ENCODE results near the gene MAD1L1. TPM values are rescaled to one million over a fixed set of nuclear protein-coding genes. Genes with fewer than 3 reads are reported as not detected.
A peak's percentile ranks its signal among the peaks of the same experiment; 100 is the strongest.

The MAD1L1 gene
- total and polyA plus RNA-seq, 7 donors: 11.7 to 17.5 (median 15.6) TPM

GRCh38 chr7:2244404-2244995, 11.8 kb upstream of the MAD1L1 start:
- 83 to 89% (median 89%) methylated on average over 25 of the region's 25 CpGs for whole genome bisulfite sequencing, 3 donors
- Histone ChIP-seq H3K9me3 (no peaks in the 10 kb centered on the region), H3K4me1 (peaks cover 9% of the 10 kb centered on the region), H3K36me3 (ENCODE audit: insufficient read depth in 1 of 2, low read depth in 1 of 2) (no peaks in the 10 kb centered on the region), H3K27me3 (ENCODE audit: insufficient read depth in 3 of 3, low read length in 2 of 3) (no peaks in the 10 kb centered on the region), H3K27ac (no peak overlapping the region), H3K4me3 (no peak overlapping the region)
- intact Hi-C loops (cut with DNase I): no loop called here
- DNase-seq (no peak), ATAC-seq (no peak)
- no peak for TF ChIP-seq CTCF (IDR thresholded peaks at IDR 0.05)

- no peak for TF ChIP-seq CTCF (IDR thresholded peaks at IDR 0.05)
- peaks cover 0 to 10% of the 10 kb centered on the region in 2 donors for H3K36me3 ChIP-seq (ENCODE audit: insufficient read depth in 1 of 2, low read depth in 1 of 2)
- intact Hi-C loops (cut with DNase I): no loop called here
- ATAC-seq (no peak), DNase-seq (no peak)
- H3K27me3 ChIP-seq (ENCODE audit: insufficient read depth in 3 of 3, low read length in 2 of 3): no peaks in the 10 kb centered on the region
- WGBS, 3 donors: 87 to 90% (median 89%) methylated on average over 12 of the region's 12 CpGs
- H3K4me1 ChIP-seq: peaks cover 9% of the 10 kb centered on the region
- no peak overlapping the region for H3K27ac ChIP-seq
- H3K9me3 ChIP-seq: no peaks in the 10 kb centered on the region
- H3K4me3 ChIP-seq: no peak overlapping the region
Measured at GRCh38 chr7:2243458-2243857, 10.7 kb upstream of the MAD1L1 start.

- H3K27ac ChIP-seq: peak overlapping the region; percentile 78
- intact Hi-C loops (cut with DNase I): no loop called here
- H3K36me3 ChIP-seq (ENCODE audit: insufficient read depth in 1 of 2, low read depth in 1 of 2): peaks cover 0 to 17% of the 10 kb centered on the region in 2 donors
- no peaks in the 10 kb centered on the region for H3K27me3 ChIP-seq (ENCODE audit: insufficient read depth in 3 of 3, low read length in 2 of 3)
- H3K4me3 ChIP-seq: peak overlapping the region; percentile 98
- H3K4me1 ChIP-seq: peaks cover 9% of the 10 kb centered on the region
- no peak for TF ChIP-seq CTCF (IDR thresholded peaks at IDR 0.05)
- no peaks in the 10 kb centered on the region for H3K9me3 ChIP-seq
- WGBS, 3 donors: 14 to 26% (median 15%) methylated on average over 21 of the region's 21 CpGs
- DNase-seq (no peak), ATAC-seq (peak; percentile 2 to 24 (median 10))
Measured at GRCh38 chr7:2242541-2243429, 10.0 kb upstream of the MAD1L1 start.

- WGBS, 3 donors: 0 to 1% (median 0%) methylated on average over 36 to 81 of the region's 81 CpGs
- peaks cover 9% of the 10 kb centered on the region for H3K4me1 ChIP-seq
- intact Hi-C loops (cut with DNase I): no loop called here
- ATAC-seq (peak; percentile 94 to 99 (median 96)), DNase-seq (peak; percentile 88 to 92)
- no peaks in the 10 kb centered on the region for H3K9me3 ChIP-seq
- TF ChIP-seq CTCF (IDR thresholded peaks at IDR 0.05): no peak
- H3K27me3 ChIP-seq (ENCODE audit: insufficient read depth in 3 of 3, low read length in 2 of 3): no peaks in the 10 kb centered on the region
- H3K27ac ChIP-seq: peak within 1 kb of the TSS; percentile 78
- H3K36me3 ChIP-seq (ENCODE audit: insufficient read depth in 1 of 2, low read depth in 1 of 2): peaks cover 0 to 26% of the 10 kb centered on the region in 2 donors
- H3K4me3 ChIP-seq: peak within 1 kb of the TSS; percentile 98
Measured at GRCh38 chr7:2241580-2242540, 9.1 kb upstream of the MAD1L1 start, which contains the start of the genes MRM2 and NUDT1. Gene MRM2, minus strand, starts transcription at chr7:2242205. Its CDS starts 36 bp downstream, at chr7:2242169. Gene NUDT1, plus strand, starts transcription at chr7:2242226. Its CDS starts 2,349 bp downstream, at chr7:2244575.
